Heart left ventricle (tissue), 13 donors: ENCODE data around the gene GXYLT2.

ENCODE experiments used
- CTCF ChIP-seq, 12 donors: fragments of 200-600 bp; sonication (generic) in 4 of 12; IDR thresholded peaks; one replicate each; pipeline versions ENCODE4 v1.5.0 to v1.8.0; 2018 to 2022; ENCODE audit warnings: antibody characterized with exemption in 12 of 12, mild to moderate bottlenecking in 5 of 12
- POLR2A ChIP-seq, 2 donors: fragments of 450-650 bp; IDR thresholded peaks; one replicate each; pipeline ENCODE4 v1.6.1; 2017; ENCODE audit warnings: antibody characterized with exemption in 2 of 2, mild to moderate bottlenecking in 2 of 2, moderate library complexity in 2 of 2
- donor health status: ischemic (EF 13 %, LVEDD 7.1; RV severe dilation, severe dysfunction).
- donor health status: DM: no; HTN: yes; CAD: no.
- donor health status: DM: no; HTN: no; CAD: no.
- donor health status: ischemic (EF 25% LVEDD 6.9; RV normal size, moderate dysfunction).
- donor health status: ischemic (EF 25% LVEDD 5.7; RV mildly dilated, moderate dysfunction).
- donor health status: ischemic (EF 35%, LVEDD 5.7; RV mildly dilated, moderate dysfunction).
- donor health status: nonischemic (EF 11% LVEDD 7.7; RV severe dilation, severe dysfunction).
- donor health status: DM: yes; HTN: yes; CAD: no.
- donor health status: PGD.
- donor health status: ischemic (EF 29% LVEDD 5.4; RV normal size, mild dysfunction).
- donor health status: nonischemic (EF 23%, LVEDD 6.1; RV moderate dilation, normal function).

GRCh38 chr3:72961752-72962151 is 73.9 kb downstream of the GXYLT2 start:
- TF ChIP-seq CTCF (IDR thresholded peaks at IDR 0.05), result no peak
- TF ChIP-seq POLR2A (IDR thresholded peaks at IDR 0.05), result no peak
